GM12864 (cell line): ENCODE measurements around the gene LHB.

Experiments used
- DNase-seq: peaks from one replicate; pipeline ENCODE4 v3.0.0-alpha.2; 2011; ENCODE audit warnings: low read depth
- H3K4me3 ChIP-seq: 2 replicates; pipeline ENCODE4 v1.5.1; 2011; ENCODE audit warnings: mild to moderate bottlenecking, low read depth, low read length, control low read depth
- CTCF ChIP-seq: IDR thresholded peaks from 2 replicates; pipeline ENCODE4 v1.5.1; 2011; ENCODE audit warnings: low read depth, mild to moderate bottlenecking, moderate library complexity, low read length, control low read depth, inconsistent platforms; ENCODE audit errors: missing control alignments

LHB gene

GRCh38 chr19:49016067-49016839, 638 bp downstream of the LHB start:
- TF ChIP-seq CTCF: no peak
- H3K4me3 ChIP-seq: no peak overlapping the region
- no peak for DNase-seq

GRCh38 chr19:49014870-49015255, 2.0 kb downstream of the LHB start:
- no peak for DNase-seq
- H3K4me3 ChIP-seq: no peak overlapping the region

DNA sequence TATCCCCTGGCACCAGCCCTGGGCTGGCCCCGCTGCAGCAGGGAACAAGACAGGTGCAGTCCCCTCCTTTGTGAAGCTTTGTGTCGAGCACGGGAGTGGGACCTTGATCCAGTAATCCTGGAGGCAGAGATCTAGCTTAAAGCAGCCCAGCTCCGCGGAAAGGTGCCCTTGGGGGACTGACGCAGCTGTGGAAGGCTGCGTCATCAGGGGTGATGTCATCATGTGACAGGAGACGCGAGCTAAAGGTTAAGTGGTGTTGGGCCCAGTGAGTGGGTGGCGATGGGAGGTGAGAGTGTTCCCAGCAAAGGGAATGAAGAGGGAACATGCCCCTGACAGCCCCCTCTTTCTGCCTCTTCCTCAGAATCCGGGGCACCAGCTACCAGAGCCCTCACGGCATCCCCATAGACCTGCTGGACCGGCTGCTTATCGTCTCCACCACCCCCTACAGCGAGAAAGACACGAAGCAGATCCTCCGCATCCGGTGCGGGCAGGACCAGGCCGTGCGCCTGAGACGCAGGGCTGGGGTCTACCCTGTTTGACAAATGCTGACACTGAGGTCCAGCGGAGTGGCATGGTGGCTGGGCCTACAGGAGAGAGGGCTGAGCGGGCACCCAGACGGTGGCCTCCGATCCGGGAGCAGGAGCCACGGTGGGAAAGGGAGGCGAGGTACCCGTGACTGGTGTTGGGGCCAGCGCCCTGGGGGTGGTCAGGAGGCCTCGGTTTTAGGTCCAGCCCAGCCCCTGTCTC, 2.6 kb downstream of the LHB start:
- no peak for TF ChIP-seq CTCF
- no peak for DNase-seq

More at GRCh38 chr19:49014870-49015255, 2.0 kb downstream of the LHB start:
- TF ChIP-seq CTCF: no peak

DNA sequence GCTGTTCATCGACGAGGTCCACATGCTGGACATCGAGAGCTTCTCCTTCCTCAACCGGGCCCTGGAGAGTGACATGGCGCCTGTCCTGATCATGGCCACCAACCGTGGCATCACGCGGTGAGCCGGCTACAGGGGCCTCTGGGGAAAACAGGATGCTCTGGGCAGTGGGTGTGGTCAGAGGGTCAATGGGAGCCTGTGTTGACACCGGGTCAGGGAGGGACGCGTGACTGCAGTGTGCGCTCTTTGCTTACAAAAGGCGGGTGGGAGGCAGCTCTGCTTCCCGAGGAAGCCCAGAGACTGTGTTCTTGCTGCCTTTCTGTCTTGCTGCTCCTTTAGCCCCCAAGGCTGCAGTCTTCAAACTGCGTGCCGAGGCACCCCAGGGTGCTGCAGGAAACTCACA, 5.7 kb downstream of the LHB start:
- H3K4me3 ChIP-seq: no peak overlapping the region
- no peak for TF ChIP-seq CTCF

More for the DNA sequence above, 2.6 kb downstream of the LHB start:
- H3K4me3 ChIP-seq: no peak overlapping the region

GRCh38 chr19:49010453-49010852, 6.4 kb downstream of the LHB start:
- no peak for DNase-seq
- no peak overlapping the region for H3K4me3 ChIP-seq
- TF ChIP-seq CTCF: no peak

More for the DNA sequence above, 5.7 kb downstream of the LHB start:
- no peak for DNase-seq

- no peak for TF ChIP-seq CTCF
- H3K4me3 ChIP-seq: no peak overlapping the region
- no peak for DNase-seq
These were observed 7.1 kb downstream of the LHB start for GRCh38 chr19:49009828-49010227.
